Right atrium auricular region (tissue), 2 donors: ENCODE data around the gene TNRC6C. TPM values are rescaled to one million over a fixed set of nuclear protein-coding genes. Genes with fewer than 3 reads are reported as not detected.
A peak's percentile ranks its signal among the peaks of the same experiment; 100 is the strongest.
"Not testable (repeated sequence)": the region's sequence is repeated elsewhere in the genome, so short reads cannot be mapped to it uniquely, and the experiment has no call there.

Experiments used
- DNase-seq: peaks from one replicate; pipeline ENCODE4 v3.0.0-alpha.2; 2019; ENCODE audit warnings: low spot score
- H3K27ac ChIP-seq, 2 donors: fragments of 200-600 bp; sonication (generic); 1 replicate in 1 of 2; 2 replicates in 1 of 2; pipeline ENCODE4 v1.5.1; 2016 to 2019
- H3K27me3 ChIP-seq, 2 donors: fragments of 200-600 bp; sonication (generic); one replicate each; pipeline versions ENCODE4 v1.5.1 to v1.6.0; 2017 to 2019
- H3K36me3 ChIP-seq: fragments of 200-600 bp; sonication (generic); one replicate; pipeline ENCODE4 v1.5.1; 2016
- H3K4me1 ChIP-seq, 2 donors: fragments of 200-600 bp; sonication (generic); one replicate each; pipeline versions ENCODE4 v1.5.1 to v1.6.0; 2017 to 2019
- H3K4me3 ChIP-seq, 2 donors: fragments of 200-600 bp; sonication (generic); 1 replicate in 1 of 2; 2 replicates in 1 of 2; pipeline ENCODE4 v1.5.1; 2017 to 2019; ENCODE audit warnings: mild to moderate bottlenecking in 1 of 2, moderate library complexity in 1 of 2
- H3K9me3 ChIP-seq, 2 donors: fragments of 200-600 bp; sonication (generic); one replicate each; pipeline ENCODE4 v1.5.1; 2019
- total RNA-seq, 2 donors: library from RNA; depleted of rRNA; stranded (reverse); fragments of >200 nt; gene quantifications; one replicate each; pipeline ENCODE4 v1.1.0, GENCODE V29; 2016
- TF ChIP-seq, protein P1 (sequence below), 2 donors: fragments of 200-600 bp; sonication (generic); IDR thresholded peaks; one replicate each; pipeline ENCODE4 v1.5.1; 2019; ENCODE audit warnings: antibody characterized with exemption in 2 of 2

TNRC6C gene
- total RNA-seq, 2 donors from 2014 or later = 8.7 to 13.0 TPM

DNA sequence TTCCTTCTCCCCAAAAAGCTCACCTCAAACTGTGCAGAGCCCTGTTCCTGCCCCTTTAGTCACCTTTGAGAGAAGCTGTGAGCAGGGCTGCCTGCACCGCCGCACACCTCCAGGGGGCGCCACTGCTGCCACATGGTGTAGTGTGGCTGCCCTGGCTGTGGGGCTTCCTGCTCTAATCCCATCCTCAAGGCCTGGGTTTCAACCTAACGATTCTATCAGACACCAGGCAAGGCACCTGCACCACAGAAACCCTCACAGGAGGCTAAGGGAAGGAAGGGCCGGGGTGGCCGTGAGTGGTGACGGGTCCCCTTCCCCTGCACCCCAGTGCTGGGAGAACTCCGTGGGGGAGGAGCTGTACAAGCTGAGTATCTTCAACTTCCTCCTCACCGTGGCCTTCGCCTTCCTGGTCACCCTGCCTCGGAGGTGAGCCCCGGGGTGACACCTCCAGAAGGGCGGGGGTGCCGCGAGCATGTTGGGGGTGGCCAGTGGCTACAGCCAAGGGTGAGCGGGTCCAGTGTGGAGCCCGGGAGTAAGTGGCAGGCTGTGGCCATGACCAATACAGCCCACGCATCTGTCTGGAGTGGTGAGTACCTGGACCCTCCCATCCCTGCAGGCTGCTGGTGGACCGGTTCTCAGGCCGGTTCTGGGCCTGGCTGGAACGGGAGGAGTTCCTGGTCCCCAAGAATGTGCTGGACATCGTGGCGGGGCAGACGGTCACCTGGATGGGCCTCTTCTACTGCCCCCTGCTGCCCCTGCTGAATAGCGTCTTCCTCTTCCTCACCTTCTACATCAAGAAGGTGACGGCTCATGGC lies 179.1 kb downstream of the TNRC6C start:
- no peak for DNase-seq
- Histone ChIP-seq H3K9me3 (no peaks in the 10 kb centered on the region), H3K4me3 (no peak overlapping the region), H3K4me1 (peaks cover 0 to 16% of the 10 kb centered on the region in 2 donors), H3K27me3 (no peaks in the 10 kb centered on the region), H3K27ac (no peak overlapping the region), H3K36me3 (no peaks in the 10 kb centered on the region)
- TF ChIP-seq, protein P1, sequence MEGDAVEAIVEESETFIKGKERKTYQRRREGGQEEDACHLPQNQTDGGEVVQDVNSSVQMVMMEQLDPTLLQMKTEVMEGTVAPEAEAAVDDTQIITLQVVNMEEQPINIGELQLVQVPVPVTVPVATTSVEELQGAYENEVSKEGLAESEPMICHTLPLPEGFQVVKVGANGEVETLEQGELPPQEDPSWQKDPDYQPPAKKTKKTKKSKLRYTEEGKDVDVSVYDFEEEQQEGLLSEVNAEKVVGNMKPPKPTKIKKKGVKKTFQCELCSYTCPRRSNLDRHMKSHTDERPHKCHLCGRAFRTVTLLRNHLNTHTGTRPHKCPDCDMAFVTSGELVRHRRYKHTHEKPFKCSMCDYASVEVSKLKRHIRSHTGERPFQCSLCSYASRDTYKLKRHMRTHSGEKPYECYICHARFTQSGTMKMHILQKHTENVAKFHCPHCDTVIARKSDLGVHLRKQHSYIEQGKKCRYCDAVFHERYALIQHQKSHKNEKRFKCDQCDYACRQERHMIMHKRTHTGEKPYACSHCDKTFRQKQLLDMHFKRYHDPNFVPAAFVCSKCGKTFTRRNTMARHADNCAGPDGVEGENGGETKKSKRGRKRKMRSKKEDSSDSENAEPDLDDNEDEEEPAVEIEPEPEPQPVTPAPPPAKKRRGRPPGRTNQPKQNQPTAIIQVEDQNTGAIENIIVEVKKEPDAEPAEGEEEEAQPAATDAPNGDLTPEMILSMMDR (IDR thresholded peaks at IDR 0.05) = no peak

DNA sequence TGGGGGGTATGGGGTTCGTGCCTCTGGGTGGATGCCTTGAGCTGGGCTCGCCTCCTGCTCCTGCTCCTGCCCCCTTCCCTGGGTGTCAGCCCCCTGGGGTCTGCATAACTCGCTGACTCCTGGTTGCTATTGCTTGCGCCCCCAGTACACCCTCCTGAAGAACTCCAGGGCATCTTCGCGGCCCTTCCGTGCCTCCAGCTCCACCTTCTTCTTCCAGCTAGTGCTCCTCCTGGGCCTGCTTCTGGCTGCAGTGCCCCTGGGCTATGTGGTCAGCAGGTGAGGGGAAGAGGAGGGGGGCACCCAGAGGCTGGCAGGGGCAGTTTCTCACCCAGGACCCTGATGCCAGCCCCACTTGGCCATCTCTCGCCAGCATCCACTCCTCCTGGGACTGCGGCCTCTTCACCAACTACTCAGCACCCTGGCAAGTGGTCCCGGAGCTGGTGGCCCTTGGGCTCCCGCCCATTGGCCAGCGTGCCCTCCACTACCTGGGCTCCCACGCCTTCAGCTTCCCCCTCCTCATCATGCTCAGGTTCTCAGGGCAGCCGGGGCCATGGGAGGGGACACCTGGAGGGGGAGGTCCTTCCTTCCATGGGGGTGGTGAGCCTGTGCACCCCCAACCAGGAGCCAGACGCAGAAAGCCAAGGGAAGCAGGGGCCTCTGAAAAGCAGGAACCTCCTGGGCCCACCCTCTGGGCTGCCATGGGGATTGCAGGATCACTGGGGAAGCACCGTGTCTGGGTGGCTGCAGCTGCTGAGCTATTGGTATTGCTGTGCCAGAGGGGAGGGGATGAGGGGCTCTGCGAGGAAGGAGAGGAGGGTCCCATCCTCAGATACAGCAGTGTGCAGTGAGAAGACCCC lies 179.9 kb downstream of the TNRC6C start:
- Histone ChIP-seq H3K9me3 (no peaks in the 10 kb centered on the region), H3K4me3 (no peak overlapping the region), H3K27me3 (no peaks in the 10 kb centered on the region), H3K27ac (no peak overlapping the region), H3K4me1 (peaks cover 0 to 19% of the 10 kb centered on the region in 2 donors), H3K36me3 (no peaks in the 10 kb centered on the region)
- TF ChIP-seq, protein P1 (IDR thresholded peaks at IDR 0.05) = no peak
- no peak for DNase-seq

DNA sequence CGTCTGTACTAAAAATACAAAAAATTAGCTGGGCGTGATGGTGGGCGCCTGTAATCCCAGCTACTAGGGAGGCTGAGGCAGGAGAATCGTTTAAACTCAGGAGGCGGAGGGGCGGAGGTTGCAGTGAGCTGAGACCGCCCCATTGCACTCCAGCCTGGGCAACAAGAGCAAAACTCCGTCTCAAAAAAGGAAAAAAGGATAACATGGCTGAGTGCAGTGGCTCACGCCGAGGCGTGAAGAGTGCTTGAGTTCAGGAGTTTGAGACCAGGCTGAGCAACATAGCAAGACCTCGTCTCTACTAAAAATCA lies 181.3 kb downstream of the TNRC6C start:
- H3K4me3 ChIP-seq, H3K27me3 ChIP-seq, H3K9me3 ChIP-seq, H3K36me3 ChIP-seq, H3K27ac ChIP-seq, DNase-seq: not testable (repeated sequence)
- H3K4me1 ChIP-seq = peaks cover 0 to 24% of the 10 kb centered on the region in 2 donors

DNA sequence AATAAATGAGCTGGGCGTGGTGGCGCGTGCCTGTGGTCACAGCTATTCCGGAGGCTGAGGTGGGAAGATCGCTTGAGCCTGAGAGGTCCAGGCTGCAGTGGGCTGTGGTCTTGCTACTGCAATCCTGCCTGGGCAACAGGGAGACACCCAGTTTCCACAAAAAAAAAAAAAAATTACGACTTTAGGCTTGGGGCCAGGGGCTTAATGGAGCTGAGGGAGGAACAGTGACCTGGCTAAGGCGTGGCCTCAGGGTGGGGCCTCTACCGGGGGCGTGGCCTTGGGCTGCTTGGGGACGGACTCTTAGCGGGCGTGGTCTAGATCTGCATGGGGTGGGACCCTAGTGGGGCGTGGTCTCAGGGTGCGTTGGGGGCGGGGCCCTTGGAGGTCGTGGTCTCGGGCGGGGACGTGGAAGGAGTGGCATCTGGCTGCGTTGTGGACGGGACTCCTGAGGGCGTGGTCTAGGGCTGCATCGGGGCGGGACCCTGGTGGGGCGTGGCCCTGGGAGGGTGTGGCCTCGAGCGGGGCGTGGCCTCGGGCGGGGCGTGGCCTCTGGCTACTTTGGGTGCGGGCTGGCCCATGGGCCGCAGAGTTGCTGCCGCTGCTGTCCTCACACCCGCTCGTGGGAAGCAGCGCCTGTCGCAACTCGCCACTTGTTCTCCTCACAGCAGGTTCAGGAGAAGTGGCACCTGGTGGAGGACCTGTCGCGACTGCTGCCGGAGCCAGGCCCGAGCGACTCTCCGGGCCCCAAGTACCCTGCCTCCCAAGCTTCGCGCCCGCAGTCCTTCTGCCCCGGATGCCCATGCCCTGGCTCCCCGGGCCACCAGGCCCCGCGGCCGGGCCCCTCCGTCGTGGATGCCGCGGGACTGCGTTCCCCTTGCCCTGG lies 181.9 kb downstream of the TNRC6C start:
- H3K4me3 ChIP-seq = peak overlapping the region in 1 of 2 donors; percentile 28
- H3K27ac ChIP-seq = peak overlapping the region in 1 of 2 donors; percentile 22
- H3K36me3 ChIP-seq = no peaks in the 10 kb centered on the region
- no peaks in the 10 kb centered on the region for H3K9me3 ChIP-seq
- H3K4me1 ChIP-seq = peaks cover 0 to 29% of the 10 kb centered on the region in 2 donors
- TF ChIP-seq, protein P1 (IDR thresholded peaks at IDR 0.05) = no peak
- no peaks in the 10 kb centered on the region for H3K27me3 ChIP-seq
- peak; percentile 90 for DNase-seq

DNA sequence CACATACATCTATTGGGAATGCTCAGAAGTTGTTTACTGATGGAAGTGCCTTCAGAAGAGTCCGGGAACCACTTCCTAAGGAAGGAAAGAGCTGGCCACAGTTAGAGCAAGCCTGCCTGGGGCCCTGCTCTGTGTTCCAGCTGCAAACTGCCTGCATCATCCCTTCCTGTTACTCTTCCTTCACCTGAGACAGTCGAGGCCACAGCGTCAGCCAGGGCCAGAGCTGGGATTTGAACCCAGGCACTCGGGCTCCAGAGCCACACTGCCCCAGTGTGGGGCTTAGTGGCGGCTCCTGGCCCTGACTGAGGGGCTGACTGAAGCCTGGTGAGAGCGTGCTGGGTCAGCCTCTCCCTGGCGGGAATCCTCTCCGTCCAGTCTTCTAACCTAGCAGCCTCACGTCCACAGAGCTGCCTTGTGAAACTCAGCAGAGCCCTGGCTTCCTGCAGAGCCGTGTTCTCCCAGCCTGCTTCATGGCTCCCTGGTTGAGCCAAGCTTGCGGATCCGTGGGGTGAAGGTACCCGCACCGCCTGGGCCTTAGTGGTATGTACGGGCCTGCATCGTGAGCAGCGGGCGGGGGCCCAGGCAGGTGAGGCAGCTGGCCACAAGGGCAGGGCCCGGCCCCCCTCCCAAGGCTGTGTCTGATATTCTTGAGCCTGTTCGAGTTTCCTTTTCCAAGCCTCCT lies 183.1 kb downstream of the TNRC6C start:
- no peak for DNase-seq
- Histone ChIP-seq H3K4me3 (no peak overlapping the region), H3K27me3 (no peaks in the 10 kb centered on the region), H3K36me3 (no peaks in the 10 kb centered on the region), H3K4me1 (peaks cover 0 to 33% of the 10 kb centered on the region in 2 donors), H3K9me3 (no peaks in the 10 kb centered on the region), H3K27ac (no peak overlapping the region)
- TF ChIP-seq, protein P1 (IDR thresholded peaks at IDR 0.05) = no peak
